Germinal center (tissue), 1 donor: ENCODE results near the gene EML6.

Source experiments
- DNase-seq: peaks from one replicate; pipeline ENCODE4 v3.0.0; 2012; ENCODE audit warnings: mixed read lengths, low spot score

The EML6 gene

DNA sequence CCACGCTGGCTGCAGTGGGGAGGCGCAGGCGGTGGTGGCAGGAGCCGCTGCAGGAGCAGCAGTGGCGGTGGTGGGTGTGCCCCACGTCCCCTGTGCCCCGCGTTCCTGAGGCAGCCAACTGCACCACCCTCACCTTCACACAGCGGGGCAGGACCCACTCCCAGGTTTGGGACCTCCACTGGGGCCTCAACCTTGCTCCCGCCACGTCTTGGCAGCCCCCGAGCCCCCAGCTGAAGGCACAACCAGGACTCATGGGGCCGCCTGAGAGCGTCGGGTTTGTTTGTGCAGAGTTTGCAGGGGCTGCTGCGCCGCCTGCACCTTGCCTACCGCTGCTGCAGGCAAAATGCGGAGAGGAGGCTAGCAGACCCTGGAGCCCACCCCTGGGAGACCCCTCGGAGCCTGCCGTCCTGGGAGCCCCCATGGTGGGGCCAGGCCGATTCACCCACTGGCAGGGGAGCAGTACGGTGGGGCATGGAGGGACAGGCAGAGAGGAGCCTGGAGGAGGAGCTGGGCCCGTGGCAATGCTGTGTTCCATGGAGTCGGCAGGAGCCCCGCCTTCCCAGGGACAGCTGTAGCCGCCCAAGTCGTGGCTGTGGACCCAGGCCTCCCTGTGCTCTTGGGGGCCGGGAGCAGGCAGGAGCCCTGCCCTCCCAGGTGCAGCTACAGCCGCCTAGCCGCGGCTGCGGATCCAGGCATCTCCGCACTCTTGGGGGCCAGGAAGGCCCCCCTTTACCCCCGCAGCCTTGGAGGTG is 14.7 kb upstream of the EML6 start:
- peak; percentile 15 for DNase-seq

DNA sequence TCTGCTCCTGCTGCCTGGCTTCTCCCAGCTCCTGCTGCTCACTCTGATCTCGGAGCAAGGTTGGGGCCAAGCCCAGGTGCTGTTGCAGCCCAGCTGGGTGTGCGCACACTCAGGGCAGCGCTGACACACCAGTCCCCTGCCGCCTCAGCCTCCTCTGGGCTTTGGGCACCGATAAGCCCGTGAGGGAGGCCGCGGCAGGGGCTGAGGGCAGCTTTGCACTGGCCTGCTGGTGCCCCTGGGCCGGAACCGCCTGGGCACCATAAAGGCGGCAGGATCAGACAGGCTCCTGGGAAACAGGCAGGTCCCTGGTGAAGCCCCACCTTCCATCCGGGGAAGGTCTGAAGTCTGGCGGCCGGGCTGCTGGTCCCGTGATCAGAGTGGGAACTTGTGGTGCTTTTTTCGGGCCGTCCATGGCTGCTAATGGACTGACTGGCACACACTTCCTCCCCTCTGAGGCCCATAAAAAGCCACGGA is 14.1 kb upstream of the EML6 start:
- DNase-seq = no peak

DNA sequence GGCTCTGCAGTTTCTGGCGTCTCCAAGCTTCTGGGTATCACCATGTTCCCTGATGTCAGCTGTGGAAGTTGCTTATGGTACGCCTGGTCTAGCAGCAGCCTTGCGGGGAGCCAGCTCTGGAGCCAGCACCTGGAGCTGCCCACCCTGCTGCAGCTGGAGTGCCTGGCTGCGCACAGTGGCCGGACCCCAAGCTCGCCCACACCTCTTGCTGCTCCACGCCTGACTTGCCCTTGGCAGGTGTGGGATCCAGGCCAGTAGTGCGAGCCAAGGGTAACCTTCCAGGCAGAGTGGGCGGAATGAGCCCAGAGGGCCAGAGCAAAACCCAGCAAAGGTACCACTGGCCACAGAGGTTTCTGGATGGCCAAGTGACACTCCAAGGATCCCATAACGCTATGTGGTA is 13.2 kb upstream of the EML6 start:
- DNase-seq = no peak

DNA sequence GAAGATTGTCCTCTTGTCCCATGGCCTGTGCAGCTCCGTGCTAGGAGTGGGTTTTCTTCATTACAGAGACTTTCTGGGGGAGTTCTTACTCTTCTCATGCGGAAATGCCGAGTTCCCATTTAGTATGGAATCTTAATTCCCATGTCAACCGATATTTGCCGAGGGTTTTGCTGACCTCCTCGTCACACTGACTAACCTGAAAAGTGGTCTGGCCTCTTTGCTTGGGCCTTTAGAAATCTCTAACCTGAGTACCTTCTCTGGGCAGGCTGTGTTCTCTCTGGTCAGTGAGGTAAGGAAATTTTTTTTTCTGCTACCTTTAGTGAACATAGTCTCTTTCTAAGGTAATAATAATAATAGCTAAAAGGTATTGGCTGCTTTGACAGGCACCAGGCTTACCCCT is 10.9 kb upstream of the EML6 start:
- no peak for DNase-seq

DNA sequence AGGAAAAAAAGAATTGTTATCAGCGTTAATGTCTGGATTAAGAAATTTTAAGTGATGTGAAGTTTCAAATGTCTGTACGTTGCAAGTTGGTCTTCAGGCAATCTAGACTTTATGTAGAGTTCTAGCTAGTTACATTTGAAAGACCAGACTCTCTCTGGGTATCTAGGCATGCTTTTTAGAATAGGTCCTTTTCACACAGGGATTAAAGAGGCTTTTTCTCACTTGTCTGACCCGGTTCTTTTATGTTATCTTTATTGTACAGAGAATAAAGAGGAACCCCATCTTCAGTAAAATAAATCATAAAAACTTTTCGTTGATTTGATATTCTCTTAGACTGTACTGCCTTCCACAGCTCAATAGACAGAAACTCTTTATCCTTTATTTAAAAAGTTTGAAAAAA is 8.5 kb upstream of the EML6 start:
- DNase-seq = no peak

DNA sequence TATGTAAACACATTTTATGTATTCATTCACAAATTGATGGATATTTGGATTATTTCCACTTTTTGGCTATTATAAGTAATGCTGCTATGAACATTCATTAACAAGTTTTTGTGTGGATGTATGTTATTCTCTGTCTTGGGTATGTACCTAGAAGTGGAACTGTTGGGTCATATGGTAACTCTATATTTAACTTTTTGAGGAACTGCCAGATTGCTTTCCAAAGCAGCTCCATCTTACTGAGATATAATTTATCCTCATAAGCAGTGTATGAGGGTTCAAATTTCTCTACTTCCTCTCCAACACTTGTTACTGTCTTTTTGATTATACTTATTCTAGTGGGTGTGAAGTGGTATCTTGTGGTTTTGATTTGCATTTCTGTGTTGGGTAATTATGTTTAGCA is 7.1 kb upstream of the EML6 start:
- no peak for DNase-seq

DNA sequence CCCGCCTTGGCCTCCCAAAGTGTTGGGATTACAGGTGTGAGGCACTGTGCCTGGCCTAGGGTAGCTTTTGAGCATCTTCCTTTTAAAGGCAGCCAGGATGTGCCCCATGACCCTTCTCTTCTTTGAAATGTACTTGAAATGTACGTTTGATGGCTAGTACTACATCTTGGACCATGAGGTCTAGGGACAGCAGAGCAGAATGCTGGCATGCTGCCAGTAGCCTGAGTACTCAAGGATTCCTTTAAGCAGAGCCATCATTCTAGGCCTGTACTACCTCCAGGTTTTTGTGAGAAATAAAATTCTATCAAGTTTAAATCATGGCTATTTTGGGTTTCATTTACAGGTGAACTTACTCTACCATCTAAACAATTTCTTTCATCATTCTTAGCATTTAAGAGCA is 2.9 kb upstream of the EML6 start:
- DNase-seq = no peak

DNA sequence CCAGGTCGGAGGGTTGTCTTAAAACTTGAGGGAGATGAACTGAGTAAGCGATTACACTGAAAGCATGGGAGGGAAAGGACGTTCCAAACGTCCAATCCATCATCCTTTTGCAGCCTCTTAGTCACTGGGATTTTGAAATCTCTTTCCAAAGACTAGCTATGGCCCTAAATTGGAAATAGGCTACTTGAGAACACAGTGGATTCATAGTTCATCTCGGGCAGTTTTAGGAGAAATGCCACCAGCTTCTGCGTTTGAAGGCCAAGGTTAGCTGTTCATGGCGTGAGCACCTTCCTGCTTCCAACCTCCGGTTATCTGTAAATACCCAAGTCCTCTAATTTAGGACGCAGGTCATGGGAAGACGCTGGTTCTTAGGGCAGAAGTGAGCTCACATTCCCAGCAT is 821 bp upstream of the EML6 start:
- peak; percentile 12 for DNase-seq

DNA sequence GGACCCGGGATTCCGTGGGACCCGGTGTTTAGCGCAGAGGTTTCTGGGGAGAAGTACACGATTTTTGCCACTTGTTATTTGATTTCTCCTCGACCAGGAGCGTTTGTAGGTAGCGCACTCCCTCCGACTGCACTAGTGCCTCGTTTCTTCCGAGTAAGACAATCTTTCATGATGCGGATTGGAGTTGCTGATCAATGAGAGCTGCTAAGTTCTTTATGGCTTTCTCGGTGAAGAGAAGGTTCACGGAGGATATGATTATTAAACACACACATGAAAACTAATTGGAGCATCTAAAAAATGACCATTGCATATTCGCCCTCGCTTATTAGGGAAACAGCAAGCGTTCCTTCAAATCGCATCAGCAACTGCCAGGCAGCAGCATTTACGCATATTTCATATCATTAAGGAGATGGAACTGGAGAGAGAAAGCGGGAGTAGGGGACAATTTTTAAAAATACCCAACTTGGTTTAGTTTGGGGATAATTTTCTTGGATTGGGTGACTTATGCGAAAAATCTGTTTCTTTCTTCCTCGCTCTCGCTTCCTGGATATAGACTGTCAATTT is 616 bp downstream of the EML6 start:
- DNase-seq = no peak

DNA sequence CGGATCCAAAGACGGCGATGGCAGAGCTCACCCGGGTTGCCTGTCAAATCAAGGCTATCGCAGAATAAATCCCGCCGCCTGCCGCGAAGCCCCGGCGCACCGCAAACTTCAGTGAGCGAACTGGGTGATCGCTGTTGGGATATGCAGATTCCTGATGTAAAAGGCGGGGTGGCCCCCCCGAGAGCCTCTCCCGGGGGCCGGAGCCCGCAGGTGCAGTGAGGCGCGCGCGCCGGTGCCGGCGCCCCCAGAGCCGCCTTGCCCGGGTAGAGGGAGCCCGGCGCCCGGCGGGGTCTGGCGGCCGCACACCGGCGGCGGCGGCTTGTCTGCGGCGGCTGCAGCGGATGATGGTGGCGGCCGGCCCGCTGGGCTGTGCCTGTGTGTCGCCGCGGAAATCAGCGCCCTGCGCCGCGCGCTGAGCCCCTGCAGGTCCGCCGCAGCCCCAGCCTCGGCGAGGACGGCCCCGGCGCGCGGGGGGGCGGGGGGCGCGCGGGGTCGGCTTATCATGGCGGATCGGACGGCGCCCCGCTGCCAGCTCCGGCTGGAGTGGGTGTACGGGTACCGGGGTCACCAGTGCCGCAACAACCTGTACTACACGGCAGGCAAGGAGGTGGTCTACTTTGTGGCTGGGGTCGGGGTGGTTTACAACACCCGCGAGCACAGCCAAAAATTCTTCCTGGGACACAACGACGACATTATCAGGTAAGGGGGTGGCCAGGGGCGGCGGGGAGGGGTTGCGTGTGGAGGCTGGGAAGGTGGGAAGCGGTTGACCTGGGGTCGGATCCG is 1.3 kb downstream of the EML6 start:
- DNase-seq = peak; percentile 63

DNA sequence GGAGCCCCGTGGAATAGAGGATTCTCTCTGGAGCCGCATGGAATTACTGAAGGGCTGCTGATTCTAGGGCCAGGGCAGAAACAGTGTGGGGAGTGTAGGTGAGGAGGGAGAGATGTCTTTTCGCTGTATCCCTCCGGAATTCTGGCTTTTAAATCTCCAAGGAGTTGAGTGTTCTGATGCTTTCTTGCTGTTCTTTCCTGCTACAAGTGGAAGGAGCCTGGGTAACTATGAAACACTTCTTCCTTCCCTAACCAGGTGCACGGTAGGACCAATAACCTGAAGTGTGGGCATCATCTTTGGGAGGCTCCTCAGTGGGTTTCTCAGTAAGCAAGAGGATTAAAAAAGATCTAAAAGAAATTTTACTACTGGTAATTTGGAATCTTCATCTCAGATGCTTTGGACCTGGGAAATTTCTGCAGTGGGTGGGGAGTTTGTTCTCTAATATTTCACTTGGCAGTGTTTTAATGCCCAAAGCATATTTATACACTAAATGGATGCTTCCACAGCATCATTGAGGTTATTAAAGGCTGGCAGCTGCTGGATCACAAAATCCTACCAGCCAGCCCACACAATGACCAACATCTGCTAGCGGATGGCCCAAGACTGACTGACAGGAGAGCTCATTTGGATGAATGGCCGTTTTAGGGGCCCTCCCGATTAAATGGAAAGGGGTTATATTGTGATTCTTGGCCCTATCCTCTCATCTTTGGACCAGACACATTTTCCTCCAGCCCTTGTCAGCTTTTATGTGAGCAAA is 2.1 kb downstream of the EML6 start:
- no peak for DNase-seq

DNA sequence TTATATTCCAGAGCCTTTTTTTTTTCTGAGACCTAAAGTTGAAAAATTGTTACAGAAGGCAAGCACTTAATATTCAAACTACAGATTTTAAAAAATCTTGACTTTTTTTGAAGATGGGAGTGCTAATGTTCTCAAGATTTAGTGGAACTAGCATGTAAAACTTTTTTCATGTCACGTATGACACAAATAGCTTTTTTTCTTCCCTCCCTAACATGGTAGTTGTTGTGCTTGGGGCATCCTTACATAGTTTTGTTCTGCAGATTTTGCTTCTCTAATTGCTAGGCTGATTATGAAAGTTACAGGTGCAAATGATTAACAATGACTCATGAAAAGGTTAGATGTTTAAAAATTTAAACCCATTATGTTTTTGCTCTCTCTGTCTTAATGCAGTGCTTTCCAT is 3.0 kb downstream of the EML6 start:
- no peak for DNase-seq

DNA sequence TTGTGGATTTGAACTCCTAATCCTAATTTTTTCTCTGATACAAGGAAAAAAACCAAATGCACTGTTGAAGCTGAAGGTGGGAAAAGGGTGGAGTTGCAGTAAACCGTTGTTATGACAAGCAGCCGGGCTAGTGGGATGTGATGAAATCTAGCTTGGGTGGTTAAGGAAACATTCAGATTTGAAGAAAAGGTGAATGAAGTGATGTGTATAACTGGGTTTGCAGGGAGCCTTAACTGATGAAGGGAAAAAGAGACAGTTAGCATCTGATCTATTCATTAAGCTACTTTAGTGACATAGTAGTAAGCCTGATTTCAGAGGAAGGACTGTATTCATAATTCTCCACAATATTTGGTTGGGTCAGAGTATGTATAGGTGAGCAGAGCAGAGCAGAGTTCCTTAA is 3.5 kb downstream of the EML6 start:
- DNase-seq = no peak

DNA sequence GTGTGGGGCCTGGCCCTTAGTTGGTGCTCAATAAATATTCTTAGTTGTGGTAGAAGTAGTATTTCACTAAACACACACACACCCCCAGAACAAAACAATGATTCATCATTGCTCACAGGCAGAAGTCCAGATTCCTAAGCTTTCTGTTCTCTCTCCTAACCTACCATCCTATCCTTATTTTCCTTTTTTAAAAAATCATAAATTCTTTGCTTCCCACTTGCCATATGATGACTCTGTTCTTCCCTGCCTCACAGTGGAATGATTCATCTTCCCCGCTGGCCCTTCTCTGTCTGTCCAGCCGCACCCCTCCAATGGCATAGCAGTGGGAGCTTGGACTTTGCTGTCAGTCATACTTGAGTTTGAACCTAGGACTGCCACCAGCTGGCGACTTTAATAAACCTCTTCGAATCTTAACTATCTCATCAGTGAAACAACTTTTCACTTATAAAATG is 5.2 kb downstream of the EML6 start:
- no peak for DNase-seq

DNA sequence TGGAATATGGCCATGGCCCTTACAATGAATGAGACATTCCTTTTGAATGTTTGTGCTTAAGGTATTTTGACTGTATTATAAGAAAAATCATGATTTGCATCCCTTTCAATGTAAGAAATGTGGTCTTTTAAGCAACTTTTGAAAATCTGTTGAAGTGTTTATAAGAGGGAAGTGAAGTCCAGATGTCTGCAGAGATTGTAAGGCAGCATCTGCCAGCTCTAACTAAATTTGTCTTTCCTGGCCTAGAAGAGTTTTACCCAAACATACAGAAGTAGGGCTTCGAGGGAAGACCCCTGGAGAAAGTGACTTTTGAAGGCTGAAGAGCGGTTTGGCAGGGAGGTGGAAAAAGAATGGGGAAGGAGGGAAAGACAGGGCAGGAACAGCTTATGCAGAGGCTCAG is 12.2 kb downstream of the EML6 start:
- DNase-seq = no peak

DNA sequence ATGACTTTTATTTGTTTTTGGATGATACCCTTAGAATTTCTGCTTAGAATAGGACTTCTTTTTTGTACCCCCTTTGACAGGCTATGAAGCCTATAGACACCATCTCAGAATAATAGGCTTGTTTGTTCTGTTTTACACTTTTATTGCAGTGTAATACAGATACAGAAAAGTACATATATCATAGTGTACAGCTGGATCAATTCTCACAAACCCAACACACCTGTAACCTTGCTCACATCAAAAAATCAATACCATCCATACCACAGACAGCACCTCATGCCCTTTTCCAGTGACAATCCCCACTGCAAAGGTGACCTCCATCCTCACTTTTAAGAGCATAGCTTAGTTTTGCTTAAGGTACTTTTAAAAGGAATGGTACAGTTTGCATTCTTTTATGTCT is 14.8 kb downstream of the EML6 start:
- no peak for DNase-seq

DNA sequence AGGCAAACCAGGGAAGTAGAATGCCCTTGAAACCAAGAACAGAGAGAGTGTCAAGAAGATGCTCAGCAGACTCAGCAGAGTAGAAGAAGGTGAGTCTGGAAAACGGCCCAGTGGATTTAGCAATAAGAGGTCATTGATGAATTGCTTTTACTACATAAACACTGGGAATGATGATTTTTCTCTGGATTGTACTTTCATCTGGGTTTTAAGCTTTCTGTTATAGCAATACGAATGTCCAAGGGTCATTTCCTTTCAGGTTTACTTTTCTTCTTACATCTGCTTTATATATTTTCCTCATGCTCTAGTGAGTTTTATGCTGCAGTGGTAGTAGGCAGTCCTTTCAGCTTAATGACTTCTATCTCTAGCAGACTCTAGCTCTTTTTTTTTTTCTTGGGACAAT is 16.9 kb downstream of the EML6 start:
- DNase-seq = no peak

DNA sequence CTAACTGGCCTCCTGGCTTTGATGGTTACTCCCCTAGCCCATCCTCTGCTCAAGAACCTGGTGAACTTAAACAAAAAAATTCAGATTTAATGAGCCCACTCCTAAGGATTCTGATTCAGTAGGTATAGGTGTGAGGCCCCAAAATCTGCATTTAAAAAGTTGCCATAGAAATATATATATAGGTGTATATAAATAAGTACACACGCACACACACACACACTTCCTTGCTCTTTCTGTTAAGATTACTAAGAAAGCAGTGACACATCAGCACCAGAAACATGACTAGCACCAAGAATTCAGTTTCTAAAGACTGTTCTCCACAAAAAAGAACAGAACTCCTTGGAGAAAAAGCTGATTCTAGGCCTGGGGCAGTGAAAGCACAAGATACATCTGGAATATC is 17.8 kb downstream of the EML6 start:
- DNase-seq = no peak

DNA sequence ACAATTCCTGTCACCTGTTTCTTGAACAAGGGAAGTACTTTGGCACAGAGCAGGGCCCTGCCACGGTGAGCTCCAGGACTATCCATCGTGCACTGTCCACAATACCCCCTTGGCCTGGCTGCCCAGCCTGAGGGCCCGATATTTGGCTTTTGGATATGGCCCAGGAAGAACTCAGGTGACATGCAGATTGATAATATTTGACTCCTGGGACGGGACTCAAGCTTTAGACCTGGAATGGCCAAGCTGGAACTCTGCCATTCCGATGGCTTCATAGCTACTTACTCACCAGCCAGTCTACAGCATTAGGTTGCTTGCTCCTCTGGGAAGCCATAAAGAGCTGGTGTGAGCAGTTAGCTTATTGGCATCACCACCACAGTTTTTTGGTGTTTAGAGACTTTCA is 26.6 kb downstream of the EML6 start:
- DNase-seq = no peak

DNA sequence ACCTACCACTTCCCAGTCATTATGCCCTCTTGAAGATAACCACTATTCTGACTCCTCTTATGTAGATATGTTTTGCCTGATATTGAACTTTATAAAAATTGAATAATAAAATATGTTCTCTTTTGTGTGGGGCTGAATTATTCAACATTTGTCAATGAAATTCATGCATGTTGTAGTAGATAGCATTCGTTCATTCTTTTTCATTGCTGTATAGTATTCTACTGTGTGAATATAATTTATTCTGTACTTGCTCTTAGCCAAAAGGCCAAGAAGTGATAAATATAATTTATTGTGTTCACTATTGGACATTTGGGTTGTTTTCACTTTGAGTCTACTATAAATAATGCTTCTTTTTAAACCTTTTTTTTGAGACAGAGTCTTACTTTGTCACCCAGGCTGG is 29.0 kb downstream of the EML6 start:
- DNase-seq = no peak

DNA sequence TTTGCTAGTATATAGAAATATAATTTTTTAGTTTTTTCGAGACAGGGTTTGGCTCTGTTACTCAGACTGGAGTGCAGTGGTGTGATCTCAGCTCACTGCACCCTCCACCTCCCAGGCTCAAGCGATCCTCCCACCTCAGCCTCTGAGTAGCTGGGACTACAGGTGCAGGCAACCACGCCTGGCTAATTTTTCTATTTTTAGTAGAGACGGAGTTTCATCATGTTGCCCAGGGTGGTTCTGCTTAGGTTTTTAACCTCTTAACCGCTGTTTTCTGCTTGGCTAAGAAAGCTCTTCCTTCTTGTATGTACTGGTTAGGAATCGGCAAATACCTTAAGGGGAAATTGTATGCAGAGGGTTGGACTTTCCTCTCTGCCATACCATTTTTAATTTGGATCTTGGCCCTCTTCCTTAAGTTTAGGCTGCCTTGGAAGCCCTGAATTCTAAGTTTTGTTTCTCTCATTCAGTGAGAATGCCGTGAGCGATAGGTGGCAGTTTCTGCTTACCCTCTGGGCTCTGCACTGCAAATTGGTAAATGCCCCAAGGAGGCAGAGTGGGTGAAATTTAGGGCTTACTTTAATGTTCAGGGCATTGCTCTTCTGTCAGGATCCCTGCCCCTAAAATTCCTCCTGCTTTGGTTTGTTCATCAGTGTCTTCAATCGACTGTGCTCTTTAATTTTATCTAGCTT is 32.3 kb downstream of the EML6 start:
- DNase-seq = peak; percentile 33

DNA sequence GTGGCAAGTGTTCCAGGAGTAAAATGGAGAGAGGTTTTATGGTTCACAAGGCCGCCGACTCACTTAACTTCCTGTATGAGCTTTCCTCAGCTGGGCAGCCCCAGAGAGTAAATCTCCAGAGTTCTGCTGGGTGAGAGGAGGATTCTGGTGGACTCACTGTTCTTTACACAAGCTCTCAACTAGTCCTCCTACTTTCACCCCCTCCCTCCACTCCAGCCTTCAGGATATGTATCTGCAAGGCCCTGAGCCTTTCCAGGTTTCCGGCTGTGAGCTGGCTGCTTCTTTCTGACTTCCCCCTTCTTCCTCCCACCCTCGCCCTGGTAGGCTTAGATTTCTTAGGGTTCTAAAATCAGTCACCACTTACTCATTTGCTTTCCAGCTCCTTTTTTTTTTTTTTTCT is 34.0 kb downstream of the EML6 start:
- DNase-seq = peak; percentile 60
